Smooth muscle cell (in vitro differentiated cells): ENCODE data around the gene PRDM16. TPM values are rescaled to one million over a fixed set of nuclear protein-coding genes. Genes with fewer than 3 reads are reported as not detected.

ENCODE experiments used
- DNase-seq: peaks from one replicate; lab custom pipeline; 2025; ENCODE audit not compliant: unreplicated experiment; lab: John Stamatoyannopoulos, UW
- H2AFZ ChIP-seq: fragments of 200-600 bp; sonication (generic); 2 replicates; pipeline ENCODE4 v1.6.0; 2016; ENCODE audit warnings: antibody characterized with exemption, low read depth, mild to moderate bottlenecking
- H3F3A ChIP-seq: fragments of 200-600 bp; sonication (generic); 2 replicates; pipeline ENCODE4 v1.6.0; 2017; ENCODE audit warnings: antibody characterized with exemption, low read depth
- H3K27ac ChIP-seq: fragments of 200-600 bp; sonication (generic); 2 replicates; pipeline ENCODE4 v1.5.1; 2016; ENCODE audit warnings: low read depth, mild to moderate bottlenecking
- H3K27me3 ChIP-seq: fragments of 200-600 bp; sonication (generic); 2 replicates; pipeline ENCODE4 v1.6.1; 2016; ENCODE audit warnings: low read depth, mild to moderate bottlenecking
- H3K36me3 ChIP-seq: fragments of 200-600 bp; sonication (generic); 2 replicates; pipeline ENCODE4 v1.5.1; 2016; ENCODE audit warnings: low read depth
- H3K4me1 ChIP-seq: fragments of 200-600 bp; sonication (generic); 2 replicates; pipeline ENCODE4 v1.5.1; 2016; ENCODE audit warnings: low read depth
- H3K4me2 ChIP-seq: fragments of 200-600 bp; sonication (generic); 2 replicates; pipeline ENCODE4 v1.6.0; 2016; ENCODE audit warnings: mild to moderate bottlenecking
- H3K4me3 ChIP-seq: fragments of 200-600 bp; sonication (generic); 2 replicates; pipeline ENCODE4 v1.5.1; 2016; ENCODE audit warnings: mild to moderate bottlenecking
- H3K79me2 ChIP-seq: fragments of 200-600 bp; sonication (generic); 2 replicates; pipeline ENCODE4 v1.6.0; 2016; ENCODE audit warnings: low read depth, mild to moderate bottlenecking
- H3K9ac ChIP-seq: fragments of 200-600 bp; sonication (generic); 2 replicates; pipeline ENCODE4 v1.6.0; 2016; ENCODE audit warnings: low read depth
- H3K9me3 ChIP-seq: fragments of 200-600 bp; sonication (generic); replicated peaks from 2 replicates; pipeline ENCODE4 v1.5.1; 2016; ENCODE audit warnings: low read depth
- H4K20me1 ChIP-seq: fragments of 200-600 bp; sonication (generic); 2 replicates; pipeline ENCODE4 v1.6.0; 2016; ENCODE audit warnings: low read depth
- WGBS: methylation state at CpG from one replicate; pipeline ENCODE4 v1.1.7; 2016; ENCODE audit warnings: low lambda C conversion rate; 5-methylcytosine and 5-hydroxymethylcytosine counted together
- polyA plus RNA-seq: library from polyadenylated mRNA; unstranded; fragments of >200 nt; fragmentation: Nextera tagmentation; extraction: Ambion mirVana; gene quantifications from 2 replicates; pipeline ENCODE4 v1.2.1, GENCODE V29; 2016
- total RNA-seq: library from RNA; depleted of rRNA; stranded (reverse); fragments of >200 nt; gene quantifications from 2 replicates; pipeline ENCODE4 v1.2.3, GENCODE V29; 2014
- TF ChIP-seq, protein P1 (sequence below): fragments of 200-600 bp; sonication (generic); IDR thresholded peaks from 2 replicates; pipeline ENCODE4 v1.5.1; 2017; ENCODE audit warnings: borderline replicate concordance, mild to moderate bottlenecking, antibody characterized with exemption; ENCODE audit not compliant: insufficient read depth, poor library complexity, severe bottlenecking

The PRDM16 gene
- total and polyA plus RNA-seq, 2 experiments from 2014 or later = 0.72 to 1.3 TPM

DNA sequence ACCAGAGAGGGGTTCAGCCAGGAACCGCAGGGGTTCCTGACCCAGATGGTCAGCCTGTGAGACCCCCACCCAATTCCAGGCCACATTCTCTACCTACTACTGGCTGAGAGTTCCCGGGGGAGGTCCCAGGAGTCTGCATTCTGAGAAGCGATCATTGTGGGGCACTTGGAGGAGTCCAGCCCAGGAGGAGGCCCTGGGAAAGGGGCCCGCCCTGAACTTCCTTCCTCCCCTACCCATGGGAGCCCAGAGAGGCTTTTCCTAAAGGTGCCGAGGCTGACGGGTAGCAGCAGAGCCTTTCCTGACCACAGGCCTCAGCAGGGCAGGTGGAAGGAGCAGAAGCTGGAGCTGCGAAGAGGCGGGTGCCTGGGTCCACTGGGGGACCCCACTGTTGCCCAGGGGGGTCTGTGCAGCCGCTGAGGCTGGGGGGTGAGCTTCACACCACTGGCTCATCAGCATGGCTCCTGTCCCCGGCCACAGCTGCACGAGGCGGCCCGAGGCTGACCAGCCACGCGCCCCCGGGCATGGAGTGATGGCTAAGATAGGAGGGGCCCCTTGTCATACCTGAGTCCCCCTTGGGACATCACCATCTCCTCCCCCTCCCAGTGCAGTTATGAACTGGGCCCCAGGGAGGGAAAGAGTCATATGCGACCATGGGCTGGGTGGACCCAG is 127.7 kb downstream of the PRDM16 start:
- H4K20me1 ChIP-seq = no peaks in the 10 kb centered on the region
- H3K9me3 ChIP-seq = no peaks in the 10 kb centered on the region
- no peaks in the 10 kb centered on the region for H3K36me3 ChIP-seq
- no peak overlapping the region for H3K9ac ChIP-seq
- 97% methylated on average over 17 of the region's 17 CpGs for WGBS
- no peaks in the 10 kb centered on the region for H3K79me2 ChIP-seq
- H2AFZ ChIP-seq = no peak overlapping the region
- no peak overlapping the region for H3K4me3 ChIP-seq
- no peaks in the 10 kb centered on the region for H3K27me3 ChIP-seq
- no peak overlapping the region for H3K4me2 ChIP-seq
- H3K4me1 ChIP-seq = peaks cover 13% of the 10 kb centered on the region
- H3F3A ChIP-seq = no peaks in the 10 kb centered on the region
- DNase-seq = no peak
- TF ChIP-seq, protein P1, sequence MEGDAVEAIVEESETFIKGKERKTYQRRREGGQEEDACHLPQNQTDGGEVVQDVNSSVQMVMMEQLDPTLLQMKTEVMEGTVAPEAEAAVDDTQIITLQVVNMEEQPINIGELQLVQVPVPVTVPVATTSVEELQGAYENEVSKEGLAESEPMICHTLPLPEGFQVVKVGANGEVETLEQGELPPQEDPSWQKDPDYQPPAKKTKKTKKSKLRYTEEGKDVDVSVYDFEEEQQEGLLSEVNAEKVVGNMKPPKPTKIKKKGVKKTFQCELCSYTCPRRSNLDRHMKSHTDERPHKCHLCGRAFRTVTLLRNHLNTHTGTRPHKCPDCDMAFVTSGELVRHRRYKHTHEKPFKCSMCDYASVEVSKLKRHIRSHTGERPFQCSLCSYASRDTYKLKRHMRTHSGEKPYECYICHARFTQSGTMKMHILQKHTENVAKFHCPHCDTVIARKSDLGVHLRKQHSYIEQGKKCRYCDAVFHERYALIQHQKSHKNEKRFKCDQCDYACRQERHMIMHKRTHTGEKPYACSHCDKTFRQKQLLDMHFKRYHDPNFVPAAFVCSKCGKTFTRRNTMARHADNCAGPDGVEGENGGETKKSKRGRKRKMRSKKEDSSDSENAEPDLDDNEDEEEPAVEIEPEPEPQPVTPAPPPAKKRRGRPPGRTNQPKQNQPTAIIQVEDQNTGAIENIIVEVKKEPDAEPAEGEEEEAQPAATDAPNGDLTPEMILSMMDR = no peak
- no peak overlapping the region for H3K27ac ChIP-seq

DNA sequence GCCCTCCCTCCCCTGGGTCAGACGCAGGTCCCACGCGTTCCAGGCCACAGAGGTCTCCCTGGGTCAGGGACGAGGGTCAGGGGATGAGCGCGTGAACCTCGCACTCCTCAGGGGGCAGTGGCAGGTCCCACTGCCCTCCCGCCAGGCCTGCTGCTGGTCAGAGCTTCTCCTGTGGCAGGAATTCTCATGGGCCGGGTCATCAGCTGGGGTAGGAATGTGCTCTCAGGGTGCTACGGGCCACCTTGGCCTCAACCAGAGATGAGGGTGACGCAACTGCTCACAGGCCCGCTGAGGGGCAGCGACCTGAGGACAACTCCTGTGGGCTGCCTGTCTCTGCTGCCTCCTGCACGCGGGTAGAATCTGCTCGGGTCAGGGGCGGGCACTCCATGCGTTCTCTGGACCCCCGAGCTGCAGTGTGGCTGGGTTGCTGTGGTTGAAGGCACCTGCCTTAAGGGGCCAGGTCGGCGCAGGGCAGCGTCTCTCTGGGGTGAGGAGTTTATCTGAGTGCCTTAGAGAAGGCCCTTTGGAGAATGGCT is 128.8 kb downstream of the PRDM16 start:
- H4K20me1 ChIP-seq = no peaks in the 10 kb centered on the region
- no peaks in the 10 kb centered on the region for H3K36me3 ChIP-seq
- no peaks in the 10 kb centered on the region for H3K9me3 ChIP-seq
- WGBS = 95% methylated on average over 22 of the region's 22 CpGs
- no peak overlapping the region for H2AFZ ChIP-seq
- TF ChIP-seq, protein P1 = no peak
- no peak for DNase-seq
- H3K27me3 ChIP-seq = no peaks in the 10 kb centered on the region
- no peak overlapping the region for H3K9ac ChIP-seq
- no peaks in the 10 kb centered on the region for H3K79me2 ChIP-seq
- no peak overlapping the region for H3K4me2 ChIP-seq
- no peak overlapping the region for H3K4me3 ChIP-seq
- H3F3A ChIP-seq = no peaks in the 10 kb centered on the region
- peaks cover 13% of the 10 kb centered on the region for H3K4me1 ChIP-seq
- H3K27ac ChIP-seq = no peak overlapping the region

DNA sequence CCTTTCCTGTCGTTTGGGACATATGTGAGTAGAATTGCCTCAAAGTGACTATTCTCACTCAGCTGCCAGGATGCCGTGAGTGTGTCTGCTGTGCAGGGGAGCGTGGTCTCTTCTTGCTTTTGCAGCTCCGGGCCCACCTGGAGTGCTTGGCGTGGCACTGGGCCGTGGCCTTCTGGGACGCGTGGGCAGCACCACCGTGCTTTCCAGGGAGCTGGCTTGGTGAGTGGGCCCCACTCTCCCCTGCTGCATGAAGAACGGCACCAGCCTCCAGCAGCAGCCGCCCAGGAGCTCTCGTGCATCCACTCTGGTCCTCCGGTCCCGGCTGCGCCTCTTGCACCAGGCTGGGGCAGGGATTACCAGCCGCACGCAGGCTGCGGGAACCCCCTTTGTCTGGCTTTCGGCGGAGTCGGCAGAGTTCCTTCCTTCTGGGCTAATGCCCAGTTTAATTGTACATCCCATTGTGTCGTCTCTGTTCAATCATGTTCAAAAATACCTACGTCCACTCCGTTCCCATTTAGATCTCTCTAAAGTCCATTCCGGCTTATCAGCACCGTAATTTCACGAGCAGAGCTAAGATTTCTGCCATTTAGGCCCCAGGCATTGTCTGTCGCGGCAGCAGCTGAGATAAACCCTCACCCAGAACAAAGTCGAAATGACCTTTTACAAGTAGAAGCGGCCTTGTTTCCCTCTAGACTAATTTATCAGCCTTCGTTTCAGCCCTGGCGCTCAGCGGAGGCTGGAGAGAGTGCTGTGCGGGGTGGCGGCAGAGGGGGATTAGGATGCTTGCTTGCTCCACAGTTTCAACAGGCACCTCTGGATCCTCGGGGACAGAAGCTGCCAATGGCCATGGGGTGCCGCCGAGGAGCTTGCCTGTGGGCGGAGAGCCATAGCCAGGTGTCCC is 129.6 kb downstream of the PRDM16 start:
- WGBS = 53% methylated on average over 40 of the region's 40 CpGs
- H3K4me2 ChIP-seq = peak overlapping the region; percentile 51
- peak overlapping the region; percentile 1 for H3K9ac ChIP-seq
- no peak overlapping the region for H3K4me3 ChIP-seq
- peak overlapping the region; percentile 39 for H2AFZ ChIP-seq
- TF ChIP-seq, protein P1 = no peak
- H3K79me2 ChIP-seq = no peaks in the 10 kb centered on the region
- no peaks in the 10 kb centered on the region for H4K20me1 ChIP-seq
- H3K36me3 ChIP-seq = no peaks in the 10 kb centered on the region
- no peaks in the 10 kb centered on the region for H3K27me3 ChIP-seq
- DNase-seq = no peak
- no peak overlapping the region for H3K27ac ChIP-seq
- peaks cover 13% of the 10 kb centered on the region for H3K4me1 ChIP-seq
- H3K9me3 ChIP-seq = no peaks in the 10 kb centered on the region
- no peaks in the 10 kb centered on the region for H3F3A ChIP-seq
